G401 (cell line): Measurements from ENCODE around the gene SH3RF2. TPM values are rescaled to one million over a fixed set of nuclear protein-coding genes. Genes with fewer than 3 reads are reported as not detected.
A peak's percentile ranks its signal among the peaks of the same experiment; 100 is the strongest.
"Not testable (repeated sequence)": the region's sequence is repeated elsewhere in the genome, so short reads cannot be mapped to it uniquely, and the experiment has no call there.

ENCODE experiments used
- DNase-seq: peaks from one replicate; pipeline ENCODE4 v3.0.0-alpha.2; 2015; ENCODE audit warnings: low spot score
- in situ Hi-C: cut with HindIII; loops from 2 replicates; pipeline ENCODE4 v1.10.0; 2016; ENCODE audit warnings: low sequenced_read_pairs, mixed read lengths
- total RNA-seq: library from RNA; depleted of rRNA; stranded (reverse); fragments of >200 nt; shearing (Covaris generic); gene quantifications from 2 replicates; pipeline ENCODE4 v1.2.3, GENCODE V29; 2014; rRNA removed

SH3RF2 gene
- total RNA-seq, 1 experiment from 2014 or later, result 14.6 TPM

DNA sequence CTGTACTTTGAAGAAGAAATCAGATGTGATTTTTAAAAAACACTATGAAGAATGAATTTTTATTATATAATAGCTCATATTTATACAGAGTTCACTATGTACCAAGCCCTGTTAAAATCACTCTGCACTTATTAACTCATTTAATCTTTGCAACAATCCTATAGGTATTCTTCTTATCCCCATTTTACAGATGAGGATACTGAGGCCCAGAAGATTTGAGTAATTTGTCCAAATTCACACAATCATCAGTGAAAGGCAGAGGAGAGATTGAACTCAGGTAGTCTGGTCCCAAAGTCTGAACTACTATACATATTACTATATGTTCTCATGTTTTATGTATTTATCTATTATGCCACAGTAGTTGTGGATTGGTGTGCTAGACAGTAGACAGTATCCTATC is 152.9 kb downstream of the SH3RF2 start:
- in situ Hi-C loops, result no loop called here
- DNase-seq, result no peak

DNA sequence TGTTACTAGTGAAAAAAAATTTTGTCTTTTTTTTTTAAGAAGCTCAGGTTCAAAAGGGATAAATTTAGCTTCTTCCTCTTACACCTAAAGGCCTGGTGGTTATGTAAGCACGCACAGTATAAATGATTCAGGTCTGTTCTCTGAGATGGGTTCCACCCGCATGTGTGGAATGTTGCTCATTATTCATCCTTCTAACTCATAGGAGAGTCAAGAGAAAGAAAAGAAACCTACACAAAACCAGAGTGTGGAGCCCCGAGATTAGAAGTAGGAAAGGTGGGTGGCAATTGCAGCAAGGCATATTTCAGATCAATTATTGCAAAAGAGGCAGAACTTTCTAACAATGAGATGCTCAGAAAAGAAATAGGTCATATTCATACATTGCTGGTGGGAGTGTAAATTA is 155.5 kb downstream of the SH3RF2 start:
- in situ Hi-C loops, result no loop called here

DNA sequence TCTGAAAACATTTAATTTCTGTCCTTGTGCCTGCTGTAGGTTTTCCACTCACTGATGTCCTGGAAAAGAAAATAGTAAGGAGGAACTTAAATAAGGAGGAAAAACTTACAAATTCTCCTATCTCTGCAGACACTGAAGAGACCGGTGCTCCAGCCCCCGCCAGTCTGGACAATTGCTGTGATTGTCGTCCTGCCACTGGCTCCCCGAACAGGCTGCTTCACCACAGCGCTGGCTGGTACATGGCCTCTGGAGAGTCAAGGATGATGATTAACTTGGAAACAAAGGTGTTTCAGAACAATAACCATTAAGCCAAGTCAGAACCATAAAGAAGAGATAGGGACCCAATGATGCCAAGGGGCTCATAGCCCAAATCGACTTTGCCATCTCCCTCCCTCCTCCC is 161.7 kb downstream of the SH3RF2 start:
- in situ Hi-C loops, result no loop called here
- DNase-seq, result no peak

More for the DNA sequence above, 155.5 kb downstream of the SH3RF2 start:
- DNase-seq, result no peak

DNA sequence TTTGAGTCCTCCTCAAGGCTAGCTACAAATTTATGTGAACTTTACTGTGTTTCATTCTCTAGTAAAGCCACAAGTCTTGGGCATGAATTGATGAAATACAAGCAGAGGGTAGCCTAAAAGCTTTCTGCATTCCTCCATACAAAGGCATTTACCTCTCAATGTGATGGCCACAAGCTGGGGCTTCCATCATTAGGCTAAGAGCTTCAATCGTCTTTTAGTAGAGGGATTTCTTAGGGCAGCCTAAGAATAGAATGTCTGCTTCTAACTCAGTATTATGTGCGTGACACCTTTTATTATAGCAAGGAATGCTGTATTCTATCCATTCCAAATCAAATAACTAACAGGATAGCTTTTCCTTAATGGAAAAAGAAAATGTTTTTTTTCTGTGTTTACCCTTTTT is 165.3 kb downstream of the SH3RF2 start:
- DNase-seq, result no peak
- in situ Hi-C loops, result no loop called here

DNA sequence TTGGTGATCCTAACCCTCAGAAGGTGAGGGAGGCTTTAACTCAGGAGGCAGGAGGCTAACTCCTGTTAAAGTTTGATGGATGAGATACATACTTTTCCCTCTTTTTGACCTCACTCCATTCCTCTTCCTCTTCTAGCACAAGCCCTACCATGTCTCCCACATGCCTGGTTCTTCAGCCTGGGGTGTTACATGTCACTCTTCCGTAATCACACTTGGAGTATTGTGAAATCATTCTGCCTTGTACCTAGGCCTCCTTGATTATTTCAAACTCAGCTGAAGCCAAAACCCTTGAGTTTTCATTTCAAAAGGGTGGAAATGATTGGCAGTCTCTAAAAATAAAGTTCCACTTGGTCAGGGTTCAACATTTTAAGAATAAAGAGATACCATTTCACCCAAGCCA is 167.2 kb downstream of the SH3RF2 start:
- no peak for DNase-seq
- in situ Hi-C loops, result no loop called here

DNA sequence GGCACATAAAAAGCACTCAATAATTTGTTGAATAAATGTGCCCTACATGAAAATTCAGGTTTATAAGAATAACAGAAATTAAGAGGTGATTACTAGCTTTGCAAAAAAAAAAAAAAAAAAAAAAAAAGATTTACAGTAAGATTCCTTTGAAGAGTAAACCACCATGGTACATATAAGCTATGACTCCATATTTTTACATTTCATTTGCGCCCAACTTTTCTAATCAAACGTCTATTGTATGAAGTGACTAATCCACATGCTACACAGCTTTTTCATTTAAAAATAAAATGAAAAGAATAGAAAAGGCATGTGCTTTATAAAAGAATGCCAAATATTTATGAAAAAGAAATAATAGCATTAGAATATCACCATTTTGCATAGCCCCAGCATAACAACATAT is 169.1 kb downstream of the SH3RF2 start, which contains the start of gene PLAC8L1:
Gene PLAC8L1, minus strand, starts transcription at position 101 of the 400 bp plus-strand sequence. CDS start 1,266 bp downstream, outside the sequence.
- in situ Hi-C loops, result no loop called here
- no peak for DNase-seq

DNA sequence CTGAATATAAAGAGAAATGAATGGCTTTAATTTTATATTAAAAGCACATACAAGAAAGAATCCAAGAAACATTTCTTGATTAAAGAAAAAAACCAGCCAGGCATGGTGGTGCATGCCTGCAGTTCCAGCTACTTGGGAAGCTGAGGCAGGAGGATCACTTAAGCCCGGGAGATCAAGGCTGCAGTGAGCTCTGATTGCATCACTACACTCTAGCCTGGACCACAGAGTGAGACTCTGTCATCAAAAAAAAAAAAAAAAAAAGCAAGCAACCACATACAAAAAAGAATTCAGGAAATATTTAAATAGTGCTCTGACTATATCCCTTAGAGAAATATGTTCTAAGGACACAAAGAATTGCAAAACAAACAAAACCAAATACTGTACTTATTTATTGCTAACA is 171.5 kb downstream of the SH3RF2 start:
- DNase-seq, result no peak
- in situ Hi-C loops, result no loop called here

DNA sequence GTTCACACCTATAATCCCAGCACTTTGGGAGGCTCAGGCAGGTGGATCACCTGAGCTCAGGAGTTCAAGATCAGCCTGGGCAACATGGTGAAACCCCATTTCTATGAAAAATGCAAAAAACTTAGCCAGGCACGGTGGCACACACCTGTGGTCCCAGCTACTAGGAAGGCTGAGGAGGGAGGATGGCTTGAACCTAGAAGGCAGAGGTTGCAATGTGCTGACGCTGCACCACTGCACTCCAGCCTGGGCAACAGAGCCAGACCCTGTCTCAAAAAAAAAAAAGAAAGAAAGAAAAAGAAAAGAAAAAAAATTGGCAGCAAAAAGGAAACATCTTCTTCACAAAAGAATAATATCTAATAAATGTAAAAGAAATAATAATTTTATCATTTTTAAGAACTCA is 172.5 kb downstream of the SH3RF2 start:
- DNase-seq, in situ Hi-C loops: not testable (repeated sequence)

DNA sequence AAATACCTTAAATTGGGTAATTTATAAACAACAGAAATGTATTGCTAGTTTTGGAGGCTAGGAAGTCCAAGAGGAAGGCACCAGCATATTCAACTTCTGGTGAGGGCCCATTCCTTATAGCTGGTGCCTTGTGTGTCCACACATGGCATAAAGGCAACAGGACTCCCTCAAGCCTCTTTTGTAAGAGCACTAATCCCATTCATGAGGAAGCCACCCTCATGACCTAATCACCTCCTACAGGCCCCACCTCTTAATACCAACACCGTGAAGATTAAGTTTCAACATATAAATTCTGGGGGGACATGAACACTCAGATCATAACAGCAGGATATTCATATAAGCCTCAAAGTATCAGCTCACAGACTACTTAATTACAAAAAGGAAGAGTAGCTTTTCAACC is 173.0 kb downstream of the SH3RF2 start:
- in situ Hi-C loops, result no loop called here

DNA sequence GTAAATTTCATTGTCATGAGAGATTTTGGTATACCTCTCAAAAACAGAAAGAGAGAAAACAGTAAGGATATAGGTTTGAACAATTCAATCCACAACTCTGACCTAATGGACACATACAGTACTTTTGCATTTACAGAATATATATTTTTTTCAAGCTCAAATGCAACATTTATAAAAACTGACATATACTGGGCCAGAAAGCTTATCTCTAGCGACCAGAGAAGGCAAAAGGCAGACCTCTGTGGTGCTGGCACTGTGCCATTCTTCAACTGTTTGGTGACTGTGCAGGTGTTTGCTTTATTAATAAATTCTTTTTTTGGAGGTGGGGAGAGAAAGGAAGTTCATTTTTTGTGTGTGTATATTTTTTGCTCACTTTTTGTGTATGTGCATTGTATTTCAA is 175.0 kb downstream of the SH3RF2 start:
- DNase-seq, result peak; percentile 9
- in situ Hi-C loops, result loop anchor here (5.0 kb wide), 1 partner anchor 49 kb away; no protein-coding TSS in a partner anchor

More for the DNA sequence above, 173.0 kb downstream of the SH3RF2 start:
- no peak for DNase-seq

DNA sequence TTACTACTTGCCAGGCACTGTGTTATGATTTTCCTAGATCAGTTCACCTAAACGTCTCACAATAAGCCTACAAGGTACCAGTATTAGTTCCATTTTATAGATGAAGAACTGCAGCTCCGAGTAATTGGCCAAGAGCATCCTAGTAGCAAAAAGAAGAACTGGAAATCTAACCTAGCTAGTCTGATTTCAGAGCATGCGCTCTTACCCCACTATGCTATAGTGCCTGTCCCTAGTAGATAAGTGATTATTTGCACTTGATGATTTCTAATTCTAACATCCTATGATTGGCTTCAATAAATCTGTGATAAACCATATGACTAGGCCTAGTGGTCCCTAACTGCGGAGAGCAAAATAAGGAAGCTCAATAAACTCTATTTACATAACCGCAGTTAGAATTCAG is 176.1 kb downstream of the SH3RF2 start:
- in situ Hi-C loops, result loop anchor here (5.0 kb wide), 1 partner anchor 50 kb away; no protein-coding TSS in a partner anchor
- DNase-seq, result no peak

Other genes with a start within 250 kb of the SH3RF2 start
- 17.8 and 32.9 TPM in 2 replicates for gene PRELID2, start 101.2 kb upstream of the SH3RF2 start, total RNA-seq
- gene GRXCR2, start 63.6 kb upstream of the SH3RF2 start, total RNA-seq, result not detected in 2 replicates
- not detected in 2 replicates for gene PLAC8L1, start 169.0 kb downstream of the SH3RF2 start, total RNA-seq
- gene LARS1, start 246.1 kb downstream of the SH3RF2 start, total RNA-seq, result 64.7 and 81.5 TPM in 2 replicates